Glutamatergic neuron (in vitro differentiated cells): Measurements from ENCODE around the gene POLE3. TPM values are rescaled to one million over a fixed set of nuclear protein-coding genes. Genes with fewer than 3 reads are reported as not detected.
"Not testable (repeated sequence)": the region's sequence is repeated elsewhere in the genome, so short reads cannot be mapped to it uniquely, and the experiment has no call there.

Source experiments
- DNase-seq: peaks from one replicate; pipeline ENCODE4 v3.0.0; 2022
- H3K27ac Mint-ChIP-seq: one replicate; pipeline ENCODE4 v1.8.0; 2020; ENCODE audit warnings: mild to moderate bottlenecking, mixed read lengths, inconsistent platforms; ENCODE audit not compliant: unreplicated experiment
- H3K27me3 Mint-ChIP-seq: one replicate; pipeline ENCODE4 v1.8.0; 2020; ENCODE audit warnings: mild to moderate bottlenecking, moderate library complexity, mixed read lengths, inconsistent platforms; ENCODE audit not compliant: unreplicated experiment
- H3K36me3 Mint-ChIP-seq: one replicate; pipeline ENCODE4 v1.8.0; 2020; ENCODE audit warnings: mild to moderate bottlenecking, mixed read lengths, inconsistent platforms; ENCODE audit not compliant: unreplicated experiment
- H3K4me1 Mint-ChIP-seq: one replicate; pipeline ENCODE4 v1.8.0; 2020; ENCODE audit warnings: mild to moderate bottlenecking, low read depth, mixed read lengths, inconsistent platforms; ENCODE audit not compliant: unreplicated experiment
- H3K4me3 Mint-ChIP-seq: one replicate; pipeline ENCODE4 v1.8.0; 2020; ENCODE audit warnings: mild to moderate bottlenecking, mixed read lengths, inconsistent platforms; ENCODE audit not compliant: unreplicated experiment
- H3K9me3 Mint-ChIP-seq: one replicate; pipeline ENCODE4 v1.8.0; 2020; ENCODE audit warnings: mild to moderate bottlenecking, moderate library complexity, mixed read lengths, inconsistent platforms; ENCODE audit not compliant: unreplicated experiment
- CTCF ChIP-seq: fragments of 200-600 bp; sonication (generic); IDR thresholded peaks from one replicate; pipeline ENCODE4 v1.5.0; 2021; ENCODE audit not compliant: partially characterized antibody, unreplicated experiment
- total RNA-seq: library from RNA; stranded (reverse); fragmentation: NEBNext Ultra II Directional; extraction: Animal tissue kit (Norgen Biotek cat#: 25700); gene quantifications from one replicate; pipeline ENCODE4 v1.2.1, GENCODE V29; 2021; ENCODE audit not compliant: unreplicated experiment

POLE3 gene
- total RNA-seq, 1 donor from 2014 or later = 22.3 TPM

GRCh38 chr9:113409481-113409880, 994 bp downstream of the POLE3 start:
- H3K36me3 Mint-ChIP-seq = no peaks in the 10 kb centered on the region
- peaks cover 3% of the 10 kb centered on the region for H3K27me3 Mint-ChIP-seq
- H3K9me3 Mint-ChIP-seq = peaks cover 8% of the 10 kb centered on the region
- H3K4me3 Mint-ChIP-seq = peak overlapping the region; percentile 98
- TF ChIP-seq CTCF = no peak
- DNase-seq = no peak
- H3K4me1 Mint-ChIP-seq = peaks cover 2% of the 10 kb centered on the region
- peak overlapping the region; percentile 92 for H3K27ac Mint-ChIP-seq

GRCh38 chr9:113406873-113407511, 3.5 kb downstream of the POLE3 start:
- peak; percentile 80 for TF ChIP-seq CTCF
- not testable (repeated sequence) for H3K36me3 Mint-ChIP-seq, H3K4me1 Mint-ChIP-seq, H3K27me3 Mint-ChIP-seq, H3K9me3 Mint-ChIP-seq, H3K4me3 Mint-ChIP-seq
- DNase-seq = peak; percentile 76
- H3K27ac Mint-ChIP-seq = peak overlapping the region; percentile 28

- H3K4me3 Mint-ChIP-seq, DNase-seq, H3K27me3 Mint-ChIP-seq, H3K36me3 Mint-ChIP-seq, H3K4me1 Mint-ChIP-seq, H3K9me3 Mint-ChIP-seq, H3K27ac Mint-ChIP-seq: not testable (repeated sequence)
These were observed 4.1 kb downstream of the POLE3 start for GRCh38 chr9:113406353-113406752.

- TF ChIP-seq CTCF = no peak
These were observed 6.8 kb downstream of the POLE3 start for GRCh38 chr9:113403646-113404045.

GRCh38 chr9:113401027-113401792, 9.3 kb downstream of the POLE3 start, which contains the start of gene ALAD:
TSS of gene ALAD (minus strand) at chr9:113401284. CDS start at chr9:113393559, 7,725 bp downstream.
- H3K36me3 Mint-ChIP-seq = no peaks in the 10 kb centered on the region
- no peaks in the 10 kb centered on the region for H3K4me1 Mint-ChIP-seq
- H3K27me3 Mint-ChIP-seq = no peaks in the 10 kb centered on the region
- no peaks in the 10 kb centered on the region for H3K9me3 Mint-ChIP-seq
- peak; percentile 96 for TF ChIP-seq CTCF
- H3K4me3 Mint-ChIP-seq = peak within 1 kb of the TSS; percentile 88
- peak; percentile 100 for DNase-seq
- no peak within 1 kb of the TSS for H3K27ac Mint-ChIP-seq

More at GRCh38 chr9:113403646-113404045, 6.8 kb downstream of the POLE3 start:
- Mint-ChIP-seq H3K36me3 (no peaks in the 10 kb centered on the region), H3K27ac (no peak overlapping the region), H3K9me3 (no peaks in the 10 kb centered on the region), H3K4me3 (no peak overlapping the region), H3K4me1 (no peaks in the 10 kb centered on the region), H3K27me3 (no peaks in the 10 kb centered on the region)
- no peak for DNase-seq
